Activated T-helper 1 cell treated with anti-CD3 and anti-CD28 coated beads, Interleukin-2, amount 50 U/mL, for 16 hours (primary cell): ENCODE results near the gene MEIOB.

Source experiments
- DNase-seq, 2 donors: peaks; one replicate each; pipeline ENCODE4 v3.0.0-alpha.2; 2020; ENCODE audit warnings: low read depth in 1 of 2, low spot score in 1 of 2

The MEIOB gene

DNA sequence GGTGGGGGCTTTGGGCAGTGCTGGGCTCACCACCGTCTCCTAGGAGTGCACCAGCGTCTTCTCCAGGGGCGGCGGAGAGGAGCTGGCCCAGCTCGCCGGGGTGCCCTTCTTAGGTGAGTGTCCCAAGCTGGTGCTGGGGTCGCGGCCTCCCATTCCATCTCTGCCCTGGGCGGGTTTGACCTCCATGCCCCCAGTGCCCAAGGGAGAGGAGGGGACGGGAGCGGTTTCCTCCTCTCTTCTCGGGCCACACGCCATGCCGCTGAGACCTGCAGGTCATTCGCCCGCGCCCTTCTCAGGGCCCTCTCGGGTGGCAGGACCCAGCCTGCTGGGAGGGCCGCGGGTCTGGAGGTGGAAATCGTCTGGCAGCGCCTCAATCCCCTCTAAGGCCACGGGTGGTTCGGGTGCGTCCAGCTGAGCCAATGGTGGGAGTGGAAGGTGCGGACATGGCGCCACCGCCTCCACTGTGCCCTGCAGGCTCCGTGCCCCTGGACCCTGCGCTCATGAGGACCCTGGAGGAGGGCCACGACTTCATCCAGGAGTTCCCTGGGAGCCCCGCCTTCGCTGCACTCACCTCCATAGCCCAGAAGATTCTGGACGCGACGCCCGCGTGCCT, 83.8 kb downstream of the MEIOB start:
- DNase-seq = no peak

DNA sequence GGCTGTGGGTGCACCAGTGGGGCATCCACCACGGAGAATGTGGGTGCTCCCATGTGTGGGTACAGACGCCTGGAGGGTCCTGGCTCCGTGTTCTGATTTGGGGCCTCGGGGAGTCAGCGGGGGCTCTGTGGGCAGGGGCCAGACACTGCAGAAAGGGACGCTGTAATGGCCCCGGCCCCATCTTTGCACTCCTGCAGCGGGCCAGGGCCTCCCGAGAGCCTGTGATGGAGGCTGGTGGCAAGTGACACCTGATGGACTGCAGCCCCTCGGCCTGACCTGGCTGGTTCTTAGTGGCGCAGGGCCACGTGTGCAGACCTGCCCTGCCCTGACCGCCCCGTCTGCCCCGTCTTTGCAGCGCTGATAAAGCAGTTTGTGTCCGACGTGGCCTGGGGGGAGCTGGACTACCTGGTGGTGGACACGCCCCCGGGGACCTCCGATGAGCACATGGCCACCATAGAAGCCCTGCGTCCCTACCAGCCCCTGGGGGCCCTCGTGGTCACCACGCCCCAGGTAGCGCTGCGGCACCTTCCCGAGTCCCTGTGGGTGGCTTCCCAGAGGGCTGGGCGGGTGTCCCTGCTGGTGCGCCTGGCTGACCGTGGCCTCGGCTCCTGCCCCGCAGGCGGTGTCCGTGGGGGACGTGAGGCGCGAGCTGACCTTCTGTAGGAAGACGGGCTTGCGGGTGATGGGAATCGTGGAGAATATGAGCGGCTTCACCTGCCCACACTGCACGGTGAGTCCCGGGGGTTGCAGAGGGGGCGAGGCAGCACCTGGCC, 84.5 kb downstream of the MEIOB start:
- no peak for DNase-seq

DNA sequence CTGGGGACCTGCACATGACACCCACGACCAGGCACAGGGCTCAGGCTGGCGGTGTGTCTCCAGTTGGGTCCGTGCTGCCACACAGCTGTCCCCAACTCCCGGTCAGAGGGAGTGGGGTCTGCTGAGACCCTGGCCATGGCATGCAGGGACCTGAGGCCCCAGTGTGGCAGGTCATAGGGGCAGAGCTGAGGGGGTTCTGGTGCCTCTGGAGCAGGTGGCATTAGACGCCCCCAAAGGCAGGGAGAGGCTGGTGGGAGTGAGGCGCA, 85.0 kb downstream of the MEIOB start:
- no peak for DNase-seq

DNA sequence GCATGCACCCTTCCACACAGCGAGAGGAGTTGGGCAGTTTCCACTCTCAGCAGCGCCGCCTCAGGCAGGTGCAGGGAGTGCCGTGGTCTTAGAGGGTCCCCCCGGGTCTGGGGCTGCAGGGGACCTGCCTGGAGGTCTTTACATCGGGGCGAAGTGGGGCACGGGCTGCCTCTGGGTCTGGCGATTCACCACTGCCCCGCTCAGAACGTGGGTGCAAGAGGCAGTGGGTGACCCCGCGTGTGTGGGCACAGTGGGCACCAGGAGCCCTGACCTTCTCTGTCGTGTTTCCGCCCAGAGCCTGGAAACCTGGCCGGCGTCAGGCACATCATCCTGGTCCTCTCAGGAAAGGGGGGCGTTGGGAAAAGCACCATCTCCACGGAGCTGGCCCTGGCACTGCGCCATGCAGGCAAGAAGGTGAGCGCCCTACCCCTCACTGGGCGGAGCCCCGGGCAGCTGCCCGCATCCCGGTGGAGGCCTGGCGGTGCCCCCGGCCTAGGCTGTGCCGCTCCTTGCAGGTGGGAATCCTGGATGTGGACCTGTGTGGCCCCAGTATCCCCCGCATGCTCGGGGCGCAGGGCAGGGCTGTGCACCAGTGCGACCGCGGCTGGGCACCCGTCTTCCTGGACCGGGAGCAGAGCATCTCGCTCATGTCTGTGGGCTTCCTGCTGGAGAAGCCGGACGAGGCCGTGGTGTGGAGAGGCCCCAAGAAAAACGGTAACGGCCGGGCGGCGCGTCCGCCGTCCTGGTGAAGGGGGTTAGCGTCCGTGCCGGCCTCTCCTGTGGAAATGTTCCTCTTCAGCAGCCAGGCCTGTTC, 85.5 kb downstream of the MEIOB start:
- DNase-seq = no peak

DNA sequence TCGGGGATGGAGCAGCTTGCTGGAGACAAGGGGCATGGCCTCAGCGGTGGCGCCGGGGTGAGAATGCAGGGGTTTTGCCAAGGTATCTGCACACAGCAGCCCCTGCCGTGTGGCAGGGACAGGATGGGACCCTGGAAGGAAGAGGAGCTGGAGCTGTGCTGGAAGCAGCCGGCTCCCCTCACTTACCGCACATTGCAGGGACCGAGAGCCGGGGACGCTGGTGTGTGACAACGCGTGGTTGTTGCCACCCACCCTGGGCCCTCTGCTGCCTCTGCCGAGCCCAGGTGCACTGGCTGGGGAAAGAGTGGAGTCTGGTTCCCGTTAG, 86.2 kb downstream of the MEIOB start:
- no peak for DNase-seq

DNA sequence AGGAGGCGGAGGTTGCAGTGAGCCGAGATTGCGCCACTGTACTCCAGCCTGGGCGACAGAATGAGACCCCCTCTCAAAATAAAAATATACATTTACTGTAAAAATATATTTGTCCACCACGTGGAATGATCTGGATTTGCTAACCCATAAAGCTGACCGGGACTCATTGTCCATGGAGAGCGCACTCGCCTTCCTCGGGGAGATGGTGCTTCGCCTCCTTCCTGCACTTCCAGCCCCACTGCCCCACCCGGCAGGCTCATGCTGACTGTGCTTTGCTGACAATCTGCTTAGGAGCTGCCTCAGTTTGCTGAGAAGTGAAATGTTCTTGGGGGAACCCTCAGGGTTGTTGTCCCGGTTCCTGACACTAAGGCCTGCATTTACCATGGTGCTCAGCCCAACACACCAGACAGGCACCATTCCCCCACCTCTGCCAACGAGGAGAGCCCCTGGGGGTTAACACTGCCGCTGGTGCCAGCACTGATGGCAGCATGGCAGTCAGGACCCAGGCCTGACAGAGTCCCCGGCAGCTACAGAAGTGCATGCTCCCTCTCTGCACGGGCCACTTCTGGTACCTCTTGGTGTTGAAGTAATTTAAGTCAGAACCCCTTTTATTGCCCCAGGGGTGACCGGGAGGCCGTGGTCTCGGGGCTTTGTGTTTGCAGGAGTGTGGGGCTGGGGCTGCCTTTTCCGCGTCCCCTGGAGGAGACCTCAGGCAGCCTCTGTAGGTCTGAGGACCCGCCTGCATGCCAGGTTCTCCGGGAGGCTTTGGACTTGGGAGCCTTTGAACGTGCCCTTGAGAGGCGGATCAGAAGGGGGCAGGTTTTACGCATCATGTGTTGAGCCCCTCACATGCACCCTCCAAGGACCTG, 86.8 kb downstream of the MEIOB start:
- no peak for DNase-seq
